ENCODE measurements around the gene RACK1.

- TF ChIP-seq EZH2 (IDR thresholded peaks at IDR 0.05) (no peak), CTCF (IDR thresholded peaks at IDR 0.05) (no peak), EZH2phosphoT487 (IDR thresholded peaks at IDR 0.05) (no peak)
These were observed 26.0 kb downstream of the RACK1 start for GRCh38 chr5:181217803-181218062.

Data from neural progenitor cell (in vitro differentiated cells).